LNCAP (cell line): ENCODE measurements around the gene CAPN12.

Source experiments
- TF ChIP-seq, protein P1 (sequence below): fragments of 450-650 bp; IDR thresholded peaks from 2 replicates; pipeline ENCODE4 v1.5.1; 2017; ENCODE audit warnings: mild to moderate bottlenecking

Gene CAPN12

DNA sequence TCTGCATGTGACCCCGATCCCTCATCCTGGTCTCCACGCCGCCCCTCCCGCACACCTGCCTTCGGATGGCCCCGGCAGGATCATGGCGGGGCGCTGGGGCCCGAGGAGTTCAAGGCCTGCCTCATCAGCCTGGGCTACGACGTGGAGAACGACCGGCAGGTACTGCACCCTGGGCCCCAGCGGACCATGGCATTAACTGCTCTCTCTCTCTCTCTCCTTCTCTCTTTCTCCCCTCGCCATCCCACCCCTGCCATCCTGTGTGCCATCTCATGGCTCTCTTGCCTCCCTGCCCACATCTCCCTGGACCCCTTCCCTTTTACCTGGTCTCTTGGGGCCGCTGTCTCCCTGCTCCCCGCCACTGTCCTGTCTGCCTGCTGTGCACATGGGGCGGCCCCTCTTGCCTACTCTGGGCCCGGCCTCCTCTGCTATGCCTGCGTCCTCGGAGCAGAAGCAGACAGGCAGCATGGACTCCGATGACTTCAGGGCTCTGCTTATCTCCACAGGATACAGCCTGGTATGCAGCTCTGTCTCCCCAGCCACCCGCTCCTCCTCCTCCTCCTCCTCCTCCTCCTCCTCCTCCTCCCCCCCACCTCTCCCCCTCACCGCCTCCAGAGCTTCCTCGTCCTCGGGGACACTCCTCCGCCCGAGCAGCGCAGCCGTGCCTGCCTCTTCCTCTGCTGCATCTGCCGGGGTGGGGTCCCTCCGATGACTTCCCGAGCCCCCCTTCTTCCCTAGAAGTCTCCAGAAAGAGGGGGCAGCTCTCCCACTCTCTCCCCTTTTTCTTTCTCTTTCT, 16.2 kb downstream of the CAPN12 start:
- TF ChIP-seq, protein P1, sequence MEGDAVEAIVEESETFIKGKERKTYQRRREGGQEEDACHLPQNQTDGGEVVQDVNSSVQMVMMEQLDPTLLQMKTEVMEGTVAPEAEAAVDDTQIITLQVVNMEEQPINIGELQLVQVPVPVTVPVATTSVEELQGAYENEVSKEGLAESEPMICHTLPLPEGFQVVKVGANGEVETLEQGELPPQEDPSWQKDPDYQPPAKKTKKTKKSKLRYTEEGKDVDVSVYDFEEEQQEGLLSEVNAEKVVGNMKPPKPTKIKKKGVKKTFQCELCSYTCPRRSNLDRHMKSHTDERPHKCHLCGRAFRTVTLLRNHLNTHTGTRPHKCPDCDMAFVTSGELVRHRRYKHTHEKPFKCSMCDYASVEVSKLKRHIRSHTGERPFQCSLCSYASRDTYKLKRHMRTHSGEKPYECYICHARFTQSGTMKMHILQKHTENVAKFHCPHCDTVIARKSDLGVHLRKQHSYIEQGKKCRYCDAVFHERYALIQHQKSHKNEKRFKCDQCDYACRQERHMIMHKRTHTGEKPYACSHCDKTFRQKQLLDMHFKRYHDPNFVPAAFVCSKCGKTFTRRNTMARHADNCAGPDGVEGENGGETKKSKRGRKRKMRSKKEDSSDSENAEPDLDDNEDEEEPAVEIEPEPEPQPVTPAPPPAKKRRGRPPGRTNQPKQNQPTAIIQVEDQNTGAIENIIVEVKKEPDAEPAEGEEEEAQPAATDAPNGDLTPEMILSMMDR, result no peak

DNA sequence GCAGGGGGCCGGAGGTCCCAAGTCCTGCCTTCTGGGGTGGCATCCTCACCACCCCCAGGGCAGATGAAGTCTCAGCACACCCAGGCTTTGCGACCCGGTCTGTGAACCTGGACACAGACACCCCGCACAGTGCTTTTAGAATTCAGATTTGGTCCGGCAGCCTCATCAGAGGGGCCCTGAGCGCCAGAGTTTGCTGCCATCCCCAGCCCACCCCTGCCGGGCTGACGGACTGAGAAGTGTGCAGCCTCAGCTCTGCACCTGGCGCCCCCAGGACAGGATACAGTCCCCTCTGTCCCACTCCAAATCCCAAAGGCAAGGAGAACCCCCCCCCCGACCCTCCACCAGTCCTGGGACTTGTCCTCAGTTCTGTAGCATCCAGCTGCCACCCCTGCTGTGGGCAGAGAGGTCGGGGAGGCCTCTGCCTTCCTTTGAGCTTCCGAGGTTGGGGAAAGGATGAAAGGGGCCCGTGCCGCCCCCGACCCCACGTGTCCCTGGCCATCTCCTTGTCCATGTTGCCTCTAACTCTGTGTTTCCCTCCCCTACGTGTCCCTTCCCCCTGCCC, 16.9 kb downstream of the CAPN12 start:
- TF ChIP-seq, protein P1, result no peak

DNA sequence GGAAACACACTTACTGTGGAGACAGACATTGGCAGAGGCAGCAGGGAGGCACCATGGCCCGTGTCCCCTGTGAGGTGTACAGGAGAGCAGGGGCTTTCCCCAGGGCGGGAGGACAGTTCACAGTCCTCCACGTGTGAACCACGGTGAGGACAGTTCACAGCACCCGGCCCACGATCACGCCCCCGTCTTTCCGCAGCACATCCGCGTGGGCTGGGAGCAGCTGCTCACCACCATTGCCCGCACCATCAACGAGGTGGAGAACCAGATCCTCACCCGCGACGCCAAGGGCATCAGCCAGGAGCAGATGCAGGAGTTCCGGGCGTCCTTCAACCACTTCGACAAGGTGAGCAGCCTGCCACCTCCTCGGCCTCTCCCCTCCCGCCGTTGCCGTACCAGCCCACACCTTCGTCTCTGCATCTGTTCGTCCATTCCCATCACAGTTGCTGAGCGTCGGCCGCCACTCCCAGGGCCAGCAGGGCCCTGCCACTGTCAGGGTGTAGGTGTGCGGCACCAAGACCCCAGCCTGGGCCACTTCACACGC, 17.4 kb downstream of the CAPN12 start:
- TF ChIP-seq, protein P1, result no peak

DNA sequence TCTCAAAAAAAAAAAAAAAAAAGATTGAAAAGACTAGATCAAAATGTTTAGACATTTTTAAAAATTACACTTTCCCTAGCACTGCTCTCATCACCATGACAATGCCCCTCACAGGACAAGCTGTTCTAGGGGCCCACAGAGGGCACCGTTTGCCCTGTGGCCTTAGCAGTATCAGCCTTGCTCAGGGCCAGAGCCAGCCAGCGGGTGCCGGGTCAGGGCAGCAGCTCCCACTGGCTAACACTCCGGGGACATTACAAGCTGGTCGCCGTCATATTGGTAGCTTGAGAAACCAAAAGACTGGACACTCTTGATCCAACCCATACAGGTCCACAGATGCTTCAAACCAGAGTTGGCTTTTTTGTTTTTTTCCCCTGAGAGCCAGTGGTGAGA, 18.0 kb downstream of the CAPN12 start:
- TF ChIP-seq, protein P1, result no peak

DNA sequence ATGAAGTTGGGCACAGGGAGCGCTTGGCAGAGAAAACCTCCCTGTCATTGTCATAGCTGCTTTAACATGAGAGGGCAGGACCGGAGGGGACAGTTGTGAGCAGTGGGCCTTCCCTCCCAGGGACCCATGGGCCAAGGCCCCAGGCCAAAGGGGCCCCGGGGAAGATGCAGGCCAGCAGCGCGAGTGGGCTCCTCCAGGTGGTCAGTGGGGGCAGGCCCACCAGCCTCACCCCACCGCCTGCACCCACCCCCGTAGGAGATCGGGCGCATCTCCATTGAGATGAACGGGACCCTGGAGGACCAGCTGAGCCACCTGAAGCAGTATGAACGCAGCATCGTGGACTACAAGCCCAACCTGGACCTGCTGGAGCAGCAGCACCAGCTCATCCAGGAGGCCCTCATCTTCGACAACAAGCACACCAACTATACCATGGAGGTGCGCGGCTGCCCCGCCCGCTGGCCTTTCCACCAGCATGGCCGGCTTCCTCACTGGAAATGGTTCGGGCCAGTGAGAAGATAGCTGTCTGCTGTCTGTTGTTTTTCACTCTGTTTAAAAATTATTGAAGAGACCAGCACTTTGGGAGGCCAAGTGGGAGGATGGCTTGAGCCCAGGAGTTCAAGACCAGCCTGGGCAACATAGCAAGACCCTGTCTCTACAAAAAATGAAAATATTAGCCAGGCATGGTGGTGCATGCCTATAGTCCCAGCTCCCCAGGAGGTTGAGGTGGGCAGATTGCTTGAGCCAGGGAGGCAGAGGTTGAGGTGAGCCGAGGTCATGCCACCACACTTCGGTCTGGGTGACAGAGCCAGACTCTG, 18.6 kb downstream of the CAPN12 start:
- TF ChIP-seq, protein P1, result no peak

DNA sequence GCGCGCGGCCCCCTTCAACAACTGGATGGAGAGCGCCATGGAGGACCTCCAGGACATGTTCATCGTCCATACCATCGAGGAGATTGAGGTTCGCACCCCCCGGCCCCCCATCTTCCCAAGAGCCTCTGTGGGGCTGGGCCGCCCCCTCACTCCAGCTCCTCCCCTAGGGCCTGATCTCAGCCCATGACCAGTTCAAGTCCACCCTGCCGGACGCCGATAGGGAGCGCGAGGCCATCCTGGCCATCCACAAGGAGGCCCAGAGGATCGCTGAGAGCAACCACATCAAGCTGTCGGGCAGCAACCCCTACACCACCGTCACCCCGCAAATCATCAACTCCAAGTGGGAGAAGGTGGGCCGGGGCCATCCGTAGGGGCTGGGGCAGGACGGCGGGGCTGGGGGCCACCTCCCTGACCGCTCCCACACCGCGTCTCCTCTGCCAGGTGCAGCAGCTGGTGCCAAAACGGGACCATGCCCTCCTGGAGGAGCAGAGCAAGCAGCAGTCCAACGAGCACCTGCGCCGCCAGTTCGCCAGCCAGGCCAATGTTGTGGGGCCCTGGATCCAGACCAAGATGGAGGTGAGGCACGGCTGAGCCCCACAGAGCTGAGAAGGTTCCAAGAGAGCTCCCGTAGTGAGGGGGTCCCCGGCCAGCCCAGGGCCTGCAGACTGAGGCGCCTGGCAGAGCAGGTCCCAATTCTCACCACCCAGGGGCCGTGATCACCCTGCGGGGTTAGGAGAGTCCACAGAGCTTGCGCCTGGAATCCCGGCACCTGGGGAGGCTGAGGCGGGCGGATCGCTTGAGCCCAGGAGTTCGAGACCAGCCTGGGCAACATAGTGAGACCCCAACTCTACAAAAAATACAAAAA, 20.1 kb downstream of the CAPN12 start:
- TF ChIP-seq, protein P1, result no peak

DNA sequence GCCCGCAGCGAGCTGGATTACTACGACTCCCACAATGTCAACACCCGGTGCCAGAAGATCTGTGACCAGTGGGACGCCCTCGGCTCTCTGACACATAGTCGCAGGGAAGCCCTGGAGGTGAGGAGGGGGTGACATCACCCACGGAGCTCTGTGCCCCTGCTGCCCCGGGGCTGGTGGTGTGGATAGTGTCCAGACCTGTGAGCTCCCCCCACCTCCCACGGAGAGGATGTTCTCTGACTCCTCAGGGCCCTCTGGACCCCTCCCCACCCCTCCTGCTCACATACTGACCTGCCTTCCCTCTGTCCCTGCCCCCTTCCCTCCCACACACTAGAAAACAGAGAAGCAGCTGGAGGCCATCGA, 20.7 kb downstream of the CAPN12 start:
- TF ChIP-seq, protein P1, result no peak
